HG03432 (cell line): ENCODE data around the gene LDLR.
"Not testable (repeated sequence)": the region's sequence is repeated elsewhere in the genome, so short reads cannot be mapped to it uniquely, and the experiment has no call there.

Source experiments
- ATAC-seq: cut with Tn5 transposase; IDR thresholded peaks from one replicate; pipeline ENCODE4 v1.9.1; 2021; ENCODE audit warnings: mild to moderate bottlenecking, moderate library complexity; ENCODE audit not compliant: unreplicated experiment

Gene LDLR

DNA sequence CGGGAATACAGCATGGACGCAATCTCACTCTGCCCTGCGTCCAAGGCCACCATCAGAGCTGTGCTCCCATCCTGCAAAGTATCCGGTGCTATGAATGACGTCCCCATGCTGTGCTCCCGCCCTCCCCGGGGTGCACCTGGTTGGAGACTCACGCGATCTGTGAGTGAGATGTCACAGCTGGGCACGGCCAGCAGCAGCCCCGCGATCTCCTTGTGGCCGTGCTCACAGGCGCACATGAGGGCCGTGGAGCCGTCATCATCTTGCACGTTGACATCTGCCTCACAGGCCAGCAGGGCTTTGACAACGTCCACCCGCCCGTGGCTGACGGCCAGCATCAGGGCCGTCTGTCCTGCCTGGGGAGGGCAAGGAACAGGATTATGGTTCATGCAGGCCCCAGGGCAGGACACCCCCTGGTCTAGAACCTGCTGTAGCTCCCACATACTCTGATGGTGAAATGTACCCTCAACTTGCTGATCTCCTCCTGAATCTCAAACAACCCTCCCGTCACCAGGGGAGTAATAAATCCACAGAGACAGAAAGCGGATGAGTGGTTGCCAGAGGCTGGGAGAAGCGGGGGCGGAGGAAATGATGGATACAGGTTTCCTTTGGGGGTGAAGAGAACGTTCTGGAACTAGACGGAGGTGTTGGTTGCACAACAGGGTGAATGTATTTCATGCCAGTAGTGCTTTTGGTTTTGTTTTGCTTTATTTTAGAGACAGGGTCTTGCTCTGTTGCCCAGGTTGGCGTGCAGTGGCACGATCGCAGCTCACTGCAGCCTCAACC, 80.8 kb downstream of the LDLR start:
- no peak for ATAC-seq

DNA sequence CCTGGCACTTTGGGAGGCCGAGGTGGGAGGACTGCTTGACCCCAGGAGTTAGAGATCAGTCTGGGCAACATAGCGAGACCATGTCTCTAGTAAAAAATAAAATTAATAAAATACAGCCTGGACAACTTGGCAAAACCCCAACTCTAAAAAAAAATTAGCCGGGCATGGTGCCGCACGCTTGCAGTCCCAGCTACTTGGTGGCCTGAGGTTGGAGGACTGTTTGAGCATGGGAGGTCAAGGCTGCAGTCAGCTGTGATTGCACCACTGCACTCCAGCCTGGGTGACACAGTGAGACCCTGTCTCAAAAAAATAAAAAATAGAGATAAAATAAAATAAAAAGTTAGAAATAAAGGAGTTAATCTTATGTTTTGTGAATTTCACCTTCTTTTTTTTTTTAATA, 81.9 kb downstream of the LDLR start:
- no peak for ATAC-seq

DNA sequence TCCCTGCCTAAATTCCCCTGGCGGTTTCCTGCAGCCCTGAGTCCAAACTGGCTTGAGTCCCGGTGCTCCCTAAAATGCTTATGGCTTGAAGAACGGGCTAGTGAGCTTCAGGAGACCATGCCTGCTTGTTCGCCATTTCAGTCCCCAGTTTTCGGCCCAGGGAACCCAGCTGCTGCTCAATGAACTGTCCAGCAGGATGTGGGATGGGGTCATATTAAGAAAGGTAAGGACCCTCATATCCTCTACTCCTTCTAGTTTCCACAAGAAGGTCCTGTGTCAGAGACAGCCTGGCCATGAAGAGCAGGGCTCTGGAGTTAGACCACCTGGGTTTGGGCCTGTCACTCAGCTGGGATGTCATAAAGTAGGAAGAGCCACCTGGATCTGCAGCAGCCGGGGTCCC, 83.3 kb downstream of the LDLR start:
- ATAC-seq = no peak

DNA sequence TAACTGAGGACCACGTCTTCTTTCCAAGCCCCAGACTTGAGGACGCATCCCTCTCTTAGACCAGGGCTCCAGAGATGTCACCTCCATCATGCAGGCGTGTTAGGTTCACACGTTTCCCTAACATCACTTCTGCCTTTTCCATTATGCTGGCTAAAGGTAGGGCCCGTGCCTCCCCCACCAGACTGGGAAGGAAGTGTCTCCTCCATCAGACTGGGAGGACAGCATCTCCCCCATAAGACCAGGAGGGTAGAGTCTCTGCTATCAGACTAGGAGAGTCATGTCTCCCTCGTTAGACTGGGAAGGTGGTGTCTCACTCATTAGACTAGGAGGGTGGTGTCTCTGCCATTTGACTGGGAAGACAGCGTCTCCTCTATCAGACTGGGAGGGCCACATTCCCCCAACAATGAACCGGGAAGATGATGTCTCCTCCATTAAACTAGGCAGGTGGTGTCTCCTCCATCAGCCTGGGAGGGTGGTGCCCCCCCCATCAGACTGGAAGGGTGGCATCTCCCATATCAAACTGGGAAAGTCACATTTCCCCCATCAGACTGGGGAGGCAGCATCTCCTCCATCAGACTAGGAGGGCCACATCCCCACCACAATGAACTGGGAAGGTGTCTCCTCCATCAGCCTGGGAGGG, 84.4 kb downstream of the LDLR start:
- ATAC-seq = no peak

DNA sequence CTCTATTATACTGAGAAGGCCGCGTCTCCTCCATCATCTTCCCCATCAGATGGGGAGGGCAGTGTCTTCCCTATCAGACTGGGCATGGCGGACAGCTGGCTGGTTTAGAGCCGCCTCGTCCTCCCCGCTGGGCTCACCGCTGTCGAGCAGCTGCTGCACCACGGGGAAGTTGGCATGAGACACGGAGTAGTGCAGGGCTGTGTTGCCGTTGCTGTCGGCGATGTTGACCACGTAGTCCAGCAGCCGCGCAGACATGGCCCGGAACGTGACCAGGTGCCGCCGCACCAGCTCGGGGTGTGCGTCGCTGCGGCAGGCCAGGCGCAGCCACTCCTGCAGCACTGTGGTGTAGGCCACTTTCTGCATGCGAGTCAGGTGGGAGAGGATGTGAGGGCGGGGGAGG, 85.1 kb downstream of the LDLR start:
- ATAC-seq = no peak

DNA sequence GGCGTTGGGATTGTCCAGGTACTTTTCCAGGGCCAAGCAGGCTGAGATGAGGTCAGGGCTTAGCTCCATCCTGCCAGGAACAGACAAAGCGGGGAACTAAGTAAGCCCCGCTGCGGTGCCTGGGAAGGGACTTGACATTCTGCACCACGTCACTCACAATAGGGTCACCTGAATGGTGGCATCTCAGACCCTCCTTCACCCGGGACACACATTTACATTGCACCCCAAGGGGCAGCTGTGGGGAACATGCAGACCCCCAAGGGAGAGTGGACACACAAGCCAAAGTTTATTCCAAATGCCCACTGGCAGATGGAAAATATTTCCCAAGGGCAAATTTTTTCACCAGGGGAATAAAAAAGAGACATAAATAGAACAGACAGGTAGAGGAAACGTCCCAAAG, 86.7 kb downstream of the LDLR start:
- no peak for ATAC-seq

DNA sequence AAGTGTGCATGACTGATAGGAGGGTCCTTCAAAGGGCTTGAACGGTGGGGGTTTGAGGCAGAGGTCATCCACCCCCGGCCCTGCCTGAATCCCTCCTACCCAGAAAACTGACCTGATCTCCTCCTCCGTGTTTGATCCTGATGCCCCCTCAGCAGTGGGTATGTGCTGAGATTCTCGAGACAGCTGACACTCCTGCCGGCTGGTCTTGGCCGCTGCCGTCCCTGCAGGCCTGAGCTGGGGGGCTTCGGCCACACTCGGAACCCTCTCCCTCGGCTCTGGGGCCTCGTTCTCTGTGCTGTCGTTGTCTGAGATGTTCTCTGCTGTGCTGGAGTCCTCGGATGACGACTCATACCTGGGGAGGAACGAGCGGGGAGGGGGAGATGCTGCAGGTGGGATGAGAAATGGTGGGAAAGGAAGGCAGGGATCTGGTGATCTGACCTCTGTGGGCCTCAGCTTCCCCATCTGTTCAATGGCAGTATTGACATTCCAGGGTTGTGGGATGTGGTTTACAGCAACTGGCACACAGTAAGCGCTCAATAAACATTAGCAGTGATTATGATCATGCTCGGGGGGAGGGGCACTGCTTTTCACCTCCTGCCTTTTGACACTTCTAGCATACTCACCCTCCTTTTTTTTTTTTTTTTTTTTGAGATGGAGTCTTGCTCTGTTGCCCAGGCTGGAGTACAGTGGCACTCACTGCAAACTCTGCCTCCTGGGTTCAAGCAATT, 87.4 kb downstream of the LDLR start:
- ATAC-seq = no peak

DNA sequence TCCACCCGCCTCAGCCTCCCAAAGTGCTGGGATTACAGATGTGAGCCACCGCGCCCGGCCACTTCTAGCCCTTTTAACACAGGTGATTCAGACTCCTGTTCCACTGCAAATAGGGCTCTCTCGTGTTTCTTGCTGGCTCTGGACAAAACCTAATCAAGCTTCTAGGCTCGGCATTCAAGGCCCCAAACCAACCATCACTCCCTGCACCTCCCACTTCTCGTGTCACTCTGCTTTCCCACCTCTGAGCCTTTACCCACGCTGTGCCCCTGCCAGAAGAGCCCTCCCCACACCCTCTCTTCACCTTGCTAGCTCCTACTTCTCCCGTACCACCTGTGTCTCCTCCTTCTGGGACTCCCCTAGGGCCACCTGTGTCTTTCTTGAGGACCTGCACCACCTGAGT, 88.3 kb downstream of the LDLR start:
- no peak for ATAC-seq

DNA sequence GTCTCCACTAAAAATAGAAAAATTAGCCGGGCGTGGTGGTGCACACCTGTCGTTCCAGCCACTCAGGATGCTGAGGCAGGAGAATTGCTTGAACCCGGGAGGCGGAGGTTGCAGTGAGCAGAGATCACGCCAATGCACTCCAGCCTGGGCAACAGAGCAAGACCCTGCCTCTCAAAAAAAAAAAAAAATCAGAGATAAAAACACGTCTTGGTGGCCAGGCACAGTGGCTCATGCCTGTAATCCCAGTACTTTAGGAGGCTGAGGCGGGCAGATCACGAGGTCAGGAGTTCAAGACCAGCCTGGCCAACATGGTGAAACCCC, 89.8 kb downstream of the LDLR start:
- not testable (repeated sequence) for ATAC-seq

DNA sequence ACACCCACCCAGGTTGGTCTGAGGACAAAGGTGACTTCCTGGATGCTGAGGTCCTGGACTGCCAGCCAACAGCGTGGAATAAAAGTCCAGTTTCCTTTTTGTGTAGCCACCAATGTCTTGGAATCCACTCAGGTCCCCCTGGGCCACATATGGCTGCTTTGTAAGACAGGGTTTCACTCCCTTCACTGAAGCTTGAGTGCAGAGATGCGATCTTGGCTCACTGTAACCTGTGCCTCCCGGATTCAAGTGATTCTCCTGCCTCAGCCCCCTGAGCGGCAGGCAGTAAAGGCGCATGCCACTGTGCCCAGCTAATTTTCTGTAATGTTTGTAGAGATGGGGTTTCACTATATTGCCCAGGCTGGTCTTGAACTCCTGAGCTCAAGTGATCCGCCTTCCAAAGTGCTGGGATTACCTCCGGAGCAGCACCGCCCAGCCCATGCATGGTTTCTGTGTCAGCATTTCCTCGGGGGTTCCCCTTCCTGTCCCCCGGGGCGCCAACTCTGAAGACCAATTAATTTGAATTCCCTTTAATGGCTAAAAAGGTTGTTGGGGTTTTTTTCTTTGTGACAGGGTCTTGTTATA, 90.5 kb downstream of the LDLR start:
- peak; percentile 49 for ATAC-seq

DNA sequence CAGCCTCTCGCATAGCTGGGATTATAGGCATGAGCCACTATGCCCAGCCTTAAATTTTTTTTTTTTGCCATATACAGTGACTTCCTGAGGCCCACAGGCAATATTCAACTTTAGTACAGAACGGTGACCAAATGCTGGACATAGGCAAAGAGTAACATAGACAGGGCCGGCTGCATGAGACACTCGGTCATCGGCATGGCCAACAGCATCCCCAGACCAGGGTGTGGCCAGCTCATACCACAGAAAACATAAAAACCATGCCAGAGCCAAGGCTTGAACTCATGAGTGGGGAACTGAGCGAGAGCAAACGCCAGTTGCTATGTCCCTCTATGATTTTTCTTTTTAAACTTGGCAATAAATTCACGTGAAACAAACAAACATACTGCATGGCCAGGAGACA, 91.1 kb downstream of the LDLR start:
- no peak for ATAC-seq

DNA sequence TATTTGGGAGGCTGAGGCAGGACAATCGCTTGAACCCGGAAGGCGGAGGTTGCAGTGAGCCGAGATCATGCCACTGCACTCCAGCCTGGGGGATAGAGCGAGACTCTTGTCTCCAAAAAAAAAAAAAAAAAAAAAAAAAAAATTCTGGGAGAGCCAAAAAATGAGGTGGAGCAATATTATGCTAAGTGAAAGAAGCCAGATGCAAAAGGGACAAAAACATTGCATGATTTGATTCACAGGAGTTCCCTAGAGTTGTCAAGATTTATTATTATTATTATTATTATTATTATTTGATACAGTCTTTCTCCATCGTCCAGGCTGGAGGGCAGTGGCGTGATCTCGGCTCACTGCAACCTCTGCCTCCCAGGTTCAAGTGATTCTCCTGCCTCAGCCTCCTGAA, 91.7 kb downstream of the LDLR start:
- ATAC-seq = not testable (repeated sequence)

DNA sequence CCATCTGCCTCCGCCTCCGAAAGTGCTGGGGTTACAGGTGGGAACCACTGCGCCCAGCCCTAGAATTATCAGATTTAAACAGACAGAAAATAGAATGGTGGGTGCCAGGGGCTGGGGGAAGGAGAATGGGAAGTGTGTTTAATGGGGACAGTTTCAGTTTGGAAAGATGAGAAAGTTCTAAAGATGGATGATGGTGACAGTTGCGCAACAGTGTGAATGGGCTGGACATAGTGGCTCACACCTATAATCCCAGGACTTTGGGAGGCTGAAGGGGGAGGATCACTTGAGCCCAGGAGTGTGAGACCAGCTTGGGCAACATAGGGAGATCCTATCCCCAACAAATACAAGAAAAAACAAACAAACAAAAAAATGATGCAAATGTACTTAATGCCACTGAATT, 92.2 kb downstream of the LDLR start:
- no peak for ATAC-seq
